ENCODE measurements around the gene CTAG1B. TPM values are rescaled to one million over a fixed set of nuclear protein-coding genes. Genes with fewer than 3 reads are reported as not detected.

The CTAG1B gene
- total and polyA plus RNA-seq, 12 donors = 0.57 TPM; not detected in 11

DNA sequence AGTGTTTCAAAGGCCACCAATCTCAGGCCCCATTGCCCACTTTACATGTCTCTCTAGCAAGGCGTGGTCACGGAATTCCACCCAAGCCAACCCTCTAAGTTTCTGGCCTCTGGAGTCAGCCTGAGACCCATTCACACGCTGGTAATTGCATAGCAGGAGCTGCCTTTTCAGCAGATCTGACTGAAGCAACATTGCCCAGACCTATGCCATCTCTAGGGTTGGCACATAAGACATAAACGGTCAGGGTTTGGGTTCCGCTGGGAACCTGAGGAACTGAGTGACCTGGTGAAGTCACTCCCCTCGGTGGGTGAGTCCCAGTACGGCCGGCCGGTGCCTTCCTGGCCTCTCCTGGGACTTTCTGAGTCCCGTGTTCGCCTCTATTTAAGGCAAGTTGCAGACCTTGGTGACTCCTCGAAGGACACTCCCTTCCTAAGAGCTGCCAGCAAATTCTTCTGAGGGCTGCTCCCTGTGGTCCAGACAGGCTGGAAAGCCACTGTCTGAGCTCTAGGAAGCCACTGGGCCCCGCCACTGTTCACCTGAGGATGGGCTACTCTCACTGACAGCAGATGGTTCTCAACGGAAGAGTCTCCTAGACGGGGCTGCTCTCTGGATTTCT lies 18.2 kb downstream of the CTAG1B start:
- Histone ChIP-seq H3K9me3 (replicated peaks in 1 of 3) (no peaks in the 10 kb centered on the region), H3K27me3 (peaks cover 8% of the 10 kb centered on the region), H3K4me3 (no peak overlapping the region), H3K4me1 (replicated peaks in 1 of 2) (no peaks in the 10 kb centered on the region), H3K27ac (no peak overlapping the region), H3K36me3 (replicated peaks in 1 of 2) (no peaks in the 10 kb centered on the region)
- 69 to 100% (median 83%) methylated on average over 1 to 15 of the region's 15 CpGs for WGBS, 4 donors
- intact Hi-C loops (cut with DNase I) = no loop called here
- TF ChIP-seq, protein P1, sequence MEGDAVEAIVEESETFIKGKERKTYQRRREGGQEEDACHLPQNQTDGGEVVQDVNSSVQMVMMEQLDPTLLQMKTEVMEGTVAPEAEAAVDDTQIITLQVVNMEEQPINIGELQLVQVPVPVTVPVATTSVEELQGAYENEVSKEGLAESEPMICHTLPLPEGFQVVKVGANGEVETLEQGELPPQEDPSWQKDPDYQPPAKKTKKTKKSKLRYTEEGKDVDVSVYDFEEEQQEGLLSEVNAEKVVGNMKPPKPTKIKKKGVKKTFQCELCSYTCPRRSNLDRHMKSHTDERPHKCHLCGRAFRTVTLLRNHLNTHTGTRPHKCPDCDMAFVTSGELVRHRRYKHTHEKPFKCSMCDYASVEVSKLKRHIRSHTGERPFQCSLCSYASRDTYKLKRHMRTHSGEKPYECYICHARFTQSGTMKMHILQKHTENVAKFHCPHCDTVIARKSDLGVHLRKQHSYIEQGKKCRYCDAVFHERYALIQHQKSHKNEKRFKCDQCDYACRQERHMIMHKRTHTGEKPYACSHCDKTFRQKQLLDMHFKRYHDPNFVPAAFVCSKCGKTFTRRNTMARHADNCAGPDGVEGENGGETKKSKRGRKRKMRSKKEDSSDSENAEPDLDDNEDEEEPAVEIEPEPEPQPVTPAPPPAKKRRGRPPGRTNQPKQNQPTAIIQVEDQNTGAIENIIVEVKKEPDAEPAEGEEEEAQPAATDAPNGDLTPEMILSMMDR (IDR thresholded peaks at IDR 0.05) = no peak
- TF ChIP-seq POLR2A (IDR thresholded peaks at IDR 0.05) = no peak
- peak in 1 of 7 donors; percentile 14 for DNase-seq

DNA sequence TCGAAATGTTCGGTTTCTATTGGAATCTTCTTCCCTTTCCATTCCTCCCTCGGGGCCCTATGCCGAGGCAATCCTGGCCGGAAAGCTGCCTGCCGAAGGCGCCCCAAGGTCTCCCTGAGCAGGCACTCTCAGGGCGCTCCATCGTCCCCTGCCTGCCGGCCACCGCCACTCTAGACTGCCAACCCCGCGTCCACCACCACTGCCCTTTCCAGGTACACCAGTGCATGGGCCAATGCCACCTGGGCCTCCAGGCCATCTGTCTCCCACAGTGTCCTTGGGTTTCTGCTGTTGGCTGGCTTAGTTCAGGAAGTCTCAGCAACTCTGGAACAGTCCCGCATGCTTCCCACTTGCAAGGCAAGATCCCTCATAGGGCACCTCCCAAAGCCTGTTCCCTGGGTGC lies 19.6 kb downstream of the CTAG1B start:
- no peak for TF ChIP-seq POLR2A (IDR thresholded peaks at IDR 0.05)
- TF ChIP-seq, protein P1 (IDR thresholded peaks at IDR 0.05) = no peak
- no peaks in the 10 kb centered on the region for H3K4me1 ChIP-seq (replicated peaks in 1 of 2)
- WGBS, 4 donors = 88 to 92% (median 90%) methylated on average over 14 of the region's 14 CpGs; no CpG with 5 or more reads in 1 of the 4 donors
- no peak overlapping the region for H3K27ac ChIP-seq
- no peaks in the 10 kb centered on the region for H3K9me3 ChIP-seq (replicated peaks in 1 of 3)
- no peaks in the 10 kb centered on the region for H3K36me3 ChIP-seq (replicated peaks in 1 of 2)
- intact Hi-C loops (cut with DNase I) = no loop called here
- H3K4me3 ChIP-seq = no peak overlapping the region
- H3K27me3 ChIP-seq = peaks cover 8% of the 10 kb centered on the region
- DNase-seq = peak in 1 of 7 donors; percentile 10

DNA sequence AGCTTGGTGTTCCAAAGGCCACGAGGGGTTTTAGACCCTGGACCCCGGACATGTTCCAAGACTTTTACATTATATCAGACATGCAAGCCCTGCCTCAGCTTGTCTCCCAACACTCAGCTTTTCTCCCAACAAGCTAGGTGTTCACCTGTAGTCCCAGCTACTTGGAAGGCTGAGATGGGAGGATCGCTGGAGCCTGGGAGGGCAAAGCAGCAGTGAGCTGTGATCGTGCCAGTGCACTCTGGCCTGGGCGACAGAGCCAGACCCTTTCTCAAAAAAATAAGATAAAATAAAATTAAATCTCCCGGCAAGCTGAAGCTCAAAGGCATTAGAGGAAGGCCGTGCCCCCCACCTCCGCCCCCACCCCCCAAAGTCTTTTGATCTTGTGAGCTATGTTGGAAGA lies 20.4 kb downstream of the CTAG1B start:
- DNase-seq = peak in 1 of 7 donors; percentile 5
- intact Hi-C loops (cut with DNase I) = no loop called here
- whole genome bisulfite sequencing, 4 donors = 85 to 92% (median 90%) methylated on average over 4 to 8 of the region's 8 CpGs
- no peak overlapping the region for H3K4me3 ChIP-seq
- no peak for TF ChIP-seq POLR2A (IDR thresholded peaks at IDR 0.05)
- TF ChIP-seq, protein P1 (IDR thresholded peaks at IDR 0.05) = no peak
- H3K27me3 ChIP-seq = peaks cover 8% of the 10 kb centered on the region
- H3K27ac ChIP-seq = no peak overlapping the region
- no peaks in the 10 kb centered on the region for H3K9me3 ChIP-seq (replicated peaks in 1 of 3)
- H3K36me3 ChIP-seq (replicated peaks in 1 of 2) = no peaks in the 10 kb centered on the region
- H3K4me1 ChIP-seq (replicated peaks in 1 of 2) = no peaks in the 10 kb centered on the region

DNA sequence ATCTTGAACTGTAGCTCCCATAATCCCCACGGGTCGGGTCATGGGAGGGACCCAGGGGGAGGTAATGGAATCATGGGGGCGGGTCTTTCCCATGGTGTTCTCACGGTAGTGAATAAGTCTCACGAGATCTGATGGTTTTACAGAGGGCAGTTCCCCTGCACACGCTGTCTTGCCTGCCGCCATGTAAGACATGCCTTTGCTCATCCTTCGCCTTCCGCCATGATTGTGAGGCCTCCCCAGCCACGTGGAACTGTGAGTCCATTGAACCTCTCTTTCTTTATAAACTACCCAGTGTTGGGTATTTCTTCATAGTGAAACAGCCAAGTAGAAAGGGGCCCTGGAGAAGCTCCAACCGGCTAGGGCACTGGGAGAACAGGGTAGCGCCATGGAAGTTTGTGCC lies 21.9 kb downstream of the CTAG1B start:
- H3K27me3 ChIP-seq = peaks cover 5% of the 10 kb centered on the region
- intact Hi-C loops (cut with DNase I) = no loop called here
- WGBS, 4 donors = 89 to 92% (median 91%) methylated on average over 8 to 12 of the region's 12 CpGs
- H3K4me3 ChIP-seq = no peak overlapping the region
- no peaks in the 10 kb centered on the region for H3K36me3 ChIP-seq (replicated peaks in 1 of 2)
- no peaks in the 10 kb centered on the region for H3K4me1 ChIP-seq (replicated peaks in 1 of 2)
- H3K9me3 ChIP-seq (replicated peaks in 1 of 3) = no peaks in the 10 kb centered on the region
- no peak for TF ChIP-seq POLR2A (IDR thresholded peaks at IDR 0.05)
- TF ChIP-seq, protein P1 (IDR thresholded peaks at IDR 0.05) = no peak
- no peak overlapping the region for H3K27ac ChIP-seq
- DNase-seq = no peak
